Stomach (tissue), 9 donors: Measurements from ENCODE around the gene ASL. TPM values are rescaled to one million over a fixed set of nuclear protein-coding genes. Genes with fewer than 3 reads are reported as not detected.

ENCODE experiments used
- DNase-seq, 2 donors: peaks; one replicate each; pipeline versions ENCODE4 v3.0.0 to v3.0.0-alpha.2; 2013 to 2019
- H3K27ac ChIP-seq, 5 donors: fragments of 200-600 bp in 4 of 5; sonication (generic) in 4 of 5; one replicate each; pipeline ENCODE4 v1.5.1; 2013 to 2019; ENCODE audit warnings: mild to moderate bottlenecking in 1 of 5, moderate library complexity in 1 of 5
- H3K27me3 ChIP-seq, 3 donors: fragments of 200-600 bp; sonication (generic); one replicate each; pipeline ENCODE4 v1.5.1; 2017 to 2019; ENCODE audit warnings: mixed run types in 1 of 3
- H3K36me3 ChIP-seq, 4 donors: fragments of 200-600 bp; sonication (generic); 1 replicate in 3 of 4; 2 replicates in 1 of 4; pipeline ENCODE4 v1.5.1; 2016 to 2019
- H3K4me1 ChIP-seq, 4 donors: fragments of 200-600 bp; sonication (generic); one replicate each; pipeline ENCODE4 v1.5.1; 2016 to 2019
- H3K4me3 ChIP-seq, 4 donors: fragments of 200-600 bp; sonication (generic) in 3 of 4; one replicate each; pipeline ENCODE4 v1.5.1; 2016 to 2019; ENCODE audit warnings: mild to moderate bottlenecking in 1 of 4
- H3K9me3 ChIP-seq, 4 donors: fragments of 200-600 bp; sonication (generic); one replicate each; pipeline ENCODE4 v1.5.1; 2016 to 2019
- CTCF ChIP-seq, 7 experiments: fragments of 450-650 bp in 4 of 7; fragments of 200-600 bp in 3 of 7; sonication (generic) in 3 of 7; IDR thresholded peaks; one replicate each; pipeline ENCODE4 v1.5.1; 2016 to 2019; ENCODE audit warnings: antibody characterized with exemption in 7 of 7, control low read depth in 2 of 7, mild to moderate bottlenecking in 1 of 7
- EP300 ChIP-seq: sonication (generic); formaldehyde crosslinking; IDR thresholded peaks from one replicate; pipeline ENCODE4 v1.6.1; 2017; ENCODE audit warnings: antibody characterized with exemption
- POLR2A ChIP-seq, 4 donors: fragments of 450-650 bp; IDR thresholded peaks; one replicate each; pipeline ENCODE4 v1.6.1; 2016; ENCODE audit warnings: antibody characterized with exemption in 4 of 4, control low read depth in 2 of 4, mild to moderate bottlenecking in 1 of 4, moderate library complexity in 1 of 4
- POLR2AphosphoS5 ChIP-seq, 3 donors: sonication (generic); formaldehyde crosslinking; IDR thresholded peaks; one replicate each; pipeline ENCODE4 v1.6.1; 2016; ENCODE audit warnings: antibody characterized with exemption in 3 of 3
- WGBS, 5 donors: extraction: QIAGEN DNeasy Blood & Tissue Kit in 3 of 5; methylation state at CpG; one replicate each; pipeline versions ENCODE4 v1.1.5 to v1.1.7; 2013 to 2018; 5-methylcytosine and 5-hydroxymethylcytosine counted together
- intact Hi-C: fragments of 100-400 bp; cut with DNase I; formaldehyde crosslinking; loops from one replicate; pipeline ENCODE4 v1.15.1; 2023; ENCODE audit warnings: low total_unique reads
- polyA plus RNA-seq, 3 donors: library from polyadenylated mRNA; stranded (reverse); fragments of 200-250 nt; gene quantifications; one replicate each; pipeline ENCODE4 v1.2.3, GENCODE V29; 2013
- total RNA-seq, 5 donors: library from RNA; depleted of rRNA; stranded (reverse); fragments of >200 nt; gene quantifications; one replicate each; pipeline versions ENCODE4 v1.1.0 to v1.2.3, GENCODE V29; 2014 to 2016
- donor health status: healthy with polysubstance abuse.
- donor health status: Bipolar disorder and iron deficiency.
- donor health status: healthy.

The ASL gene
- total and polyA plus RNA-seq, 8 donors = 42.8 to 369 (median 75.7) TPM

GRCh38 chr7:66138994-66139752 lies 63.6 kb downstream of the ASL start:
- WGBS, 5 donors = 63 to 76% (median 68%) methylated on average over 8 of the region's 8 CpGs
- Histone ChIP-seq H3K4me3 (no peak overlapping the region), H3K36me3 (peaks cover 26 to 88% (median 74%) of the 10 kb centered on the region in 4 donors), H3K4me1 (peaks cover 0 to 51% (median 38%) of the 10 kb centered on the region in 4 donors), H3K27ac (peak overlapping the region in 1 of 5 donors; percentile 77), H3K9me3 (no peaks in the 10 kb centered on the region), H3K27me3 (no peaks in the 10 kb centered on the region)
- intact Hi-C loops = no loop called here
- TF ChIP-seq POLR2A (IDR thresholded peaks at IDR 0.05) = no peak
- TF ChIP-seq POLR2AphosphoS5 (IDR thresholded peaks at IDR 0.05) = no peak
- TF ChIP-seq CTCF (IDR thresholded peaks at IDR 0.05) = no peak
- TF ChIP-seq EP300 = no peak
- DNase-seq = no peak

GRCh38 chr7:66140924-66141323 lies 65.3 kb downstream of the ASL start:
- Histone ChIP-seq H3K9me3 (no peaks in the 10 kb centered on the region), H3K27me3 (no peaks in the 10 kb centered on the region), H3K4me1 (peaks cover 0 to 64% (median 48%) of the 10 kb centered on the region in 4 donors), H3K4me3 (no peak overlapping the region), H3K36me3 (peaks cover 27 to 88% (median 73%) of the 10 kb centered on the region in 4 donors), H3K27ac (peak overlapping the region in 4 of 5 donors; percentile 52 to 83 (median 66))
- DNase-seq = peak; percentile 62 to 92
- intact Hi-C loops = loop anchor here (10.0 kb wide), 1 partner anchor 74 kb away; no protein-coding TSS in a partner anchor
- TF ChIP-seq POLR2A (IDR thresholded peaks at IDR 0.05) = no peak
- TF ChIP-seq POLR2AphosphoS5 (IDR thresholded peaks at IDR 0.05) = peak in 2 of 3 donors; percentile 29 to 45
- TF ChIP-seq CTCF (IDR thresholded peaks at IDR 0.05) = peak in 5 of 7 experiments; percentile 30 to 49 (median 39)
- TF ChIP-seq EP300 = no peak
- 17 to 37% (median 25%) methylated on average over 4 of the region's 4 CpGs for WGBS, 5 donors

GRCh38 chr7:66142334-66142733 lies 66.7 kb downstream of the ASL start:
- Histone ChIP-seq H3K4me3 (no peak overlapping the region), H3K27me3 (no peaks in the 10 kb centered on the region), H3K4me1 (peaks cover 0 to 68% (median 49%) of the 10 kb centered on the region in 4 donors), H3K9me3 (no peaks in the 10 kb centered on the region), H3K36me3 (peaks cover 29 to 88% (median 76%) of the 10 kb centered on the region in 4 donors), H3K27ac (peak overlapping the region in 3 of 5 donors; percentile 54 to 83 (median 77))
- DNase-seq = peak in 1 of 2 donors; percentile 28
- intact Hi-C loops = loop anchor here (10.0 kb wide), 1 partner anchor 72 kb away; no protein-coding TSS in a partner anchor
- TF ChIP-seq EP300 (no peak), CTCF (IDR thresholded peaks at IDR 0.05) (no peak), POLR2A (IDR thresholded peaks at IDR 0.05) (no peak), POLR2AphosphoS5 (IDR thresholded peaks at IDR 0.05) (no peak)
- 38 to 63% (median 56%) methylated on average over 3 of the region's 3 CpGs for WGBS, 5 donors

- Histone ChIP-seq H3K4me1 (peaks cover 0 to 71% (median 50%) of the 10 kb centered on the region in 4 donors), H3K4me3 (no peak overlapping the region), H3K36me3 (peaks cover 29 to 89% (median 76%) of the 10 kb centered on the region in 4 donors), H3K27me3 (no peaks in the 10 kb centered on the region), H3K9me3 (no peaks in the 10 kb centered on the region), H3K27ac (peak overlapping the region in 2 of 5 donors; percentile 77 to 83)
- TF ChIP-seq EP300 (no peak), POLR2A (IDR thresholded peaks at IDR 0.05) (no peak), POLR2AphosphoS5 (IDR thresholded peaks at IDR 0.05) (no peak), CTCF (IDR thresholded peaks at IDR 0.05) (no peak)
- intact Hi-C loops = loop anchor here (10.0 kb wide), 1 partner anchor 72 kb away; no protein-coding TSS in a partner anchor
- peak in 1 of 2 donors; percentile 37 for DNase-seq
- WGBS, 5 donors = 41 to 64% (median 54%) methylated on average over 5 of the region's 5 CpGs
These were observed 67.4 kb downstream of the ASL start for GRCh38 chr7:66142996-66143395.

Other genes with a start within 250 kb of the ASL start
- gene VKORC1L1, start 202.7 kb upstream of the ASL start, total RNA-seq = 10 to 100 TPM in 3 of 5 donors, 1 to 10 TPM in 2; 1.8 to 31.6 (median 10.6) TPM
- gene VKORC1L1, start 202.7 kb upstream of the ASL start, polyA plus RNA-seq = 1 to 10 TPM; 5.0 to 7.3 (median 5.7) TPM
- 100 to 1,000 TPM in 1 of 5 donors, 10 to 100 TPM in 4; 13.4 to 130 (median 49.2) TPM for gene GUSB, start 93.6 kb upstream of the ASL start, total RNA-seq
- 10 to 100 TPM; 25.8 to 44.2 (median 33.1) TPM for gene GUSB, start 93.6 kb upstream of the ASL start, polyA plus RNA-seq
- gene CRCP, start 39.0 kb downstream of the ASL start, total RNA-seq = 10 to 100 TPM; 22.8 to 99.5 (median 30.9) TPM
- gene CRCP, start 39.0 kb downstream of the ASL start, polyA plus RNA-seq = 10 to 100 TPM; 15.7 to 28.3 (median 25.7) TPM
- 10 to 100 TPM in 2 of 5 donors, 1 to 10 TPM in 2, under 1 TPM in 1; 0.58 to 78.8 (median 9.0) TPM for gene TPST1, start 129.5 kb downstream of the ASL start, total RNA-seq
- gene TPST1, start 129.5 kb downstream of the ASL start, polyA plus RNA-seq = 10 to 100 TPM in 1 of 3 donors, 1 to 10 TPM in 2; 4.8 to 12.6 (median 8.4) TPM